Endothelial cell of umbilical vein (primary cell): ENCODE results near the gene CLIP2. TPM values are rescaled to one million over a fixed set of nuclear protein-coding genes. Genes with fewer than 3 reads are reported as not detected.

ENCODE experiments used
- BruUV-seq: library from RNA; stranded (reverse); fragments of 400-500 nt; replicated peaks from 2 replicates; lab custom pipeline; 2021; lab: Mats Ljungman, UMichigan
- CTCF ChIA-PET: fragments of 300-600, 350-600 bp; sonication (Branson Sonifier 250); formaldehyde crosslinking; loops from one replicate; lab custom pipeline; 2021; ENCODE audit warnings: antibody characterized with exemption, inconsistent platforms; lab: Charles Lee
- POLR2A ChIA-PET: fragments of 300-600, 350-600 bp; sonication (Branson Sonifier 250); formaldehyde crosslinking; loops from one replicate; lab custom pipeline; 2021; ENCODE audit warnings: antibody characterized with exemption, inconsistent platforms; lab: Charles Lee
- DNase-seq: peaks from one replicate; pipeline ENCODE4 v3.0.0-alpha.2; 2011; ENCODE audit warnings: low read depth, low spot score
- FAIRE-seq: peaks from 2 replicates; lab custom pipeline; 2011; peaks lifted over from hg19 to GRCh38; lab: Jason Lieb, UNC
- H2AFZ ChIP-seq: 2 replicates; pipeline ENCODE4 v1.6.0; 2012; ENCODE audit warnings: low read depth, low read length, control low read depth, inconsistent platforms
- H3K27ac ChIP-seq: 2 replicates; pipeline ENCODE4 v1.5.1; 2011; ENCODE audit warnings: low read depth, mild to moderate bottlenecking, control low read depth, low read length, moderate library complexity; ENCODE audit not compliant: insufficient read depth
- H3K27me3 ChIP-seq, 2 experiments: 2 replicates each; pipeline versions ENCODE4 v1.6.0 to v1.6.1; 2011; ENCODE audit warnings: low read length in 2 of 2, mixed read lengths in 1 of 2; ENCODE audit not compliant: control insufficient read depth in 2 of 2, insufficient read depth in 2 of 2
- H3K36me3 ChIP-seq, 2 experiments: 2 replicates in 1 of 2; 3 replicates in 1 of 2; pipeline ENCODE4 v1.5.1; 2011; ENCODE audit warnings: low read length in 2 of 2, mild to moderate bottlenecking in 1 of 2, moderate library complexity in 1 of 2; ENCODE audit not compliant: control insufficient read depth in 2 of 2, insufficient read depth in 2 of 2; ENCODE audit errors: extremely low read depth in 1 of 2
- H3K4me1 ChIP-seq: 3 replicates; pipeline ENCODE4 v1.5.1; 2011; ENCODE audit warnings: mild to moderate bottlenecking, low read length; ENCODE audit not compliant: control insufficient read depth, insufficient read depth; ENCODE audit errors: extremely low read depth
- H3K4me2 ChIP-seq: 2 replicates; pipeline ENCODE4 v1.6.1; 2011; ENCODE audit warnings: low read length, control low read depth, mixed read lengths; ENCODE audit not compliant: insufficient read depth
- H3K4me3 ChIP-seq, 3 experiments: fragments of 200-600 bp in 1 of 3; sonication (generic), shearing (Covaris generic) in 1 of 3; replicated peaks in 1 of 3; 2 replicates each; pipeline ENCODE4 v1.5.1; 2011 to 2016; ENCODE audit warnings: control low read depth in 3 of 3, low read length in 3 of 3, mild to moderate bottlenecking in 2 of 3, inconsistent platforms in 1 of 3, low read depth in 1 of 3, moderate library complexity in 1 of 3; ENCODE audit not compliant: insufficient read depth in 1 of 3
- H3K79me2 ChIP-seq: 2 replicates; pipeline ENCODE4 v1.6.0; 2012; ENCODE audit warnings: low read length, inconsistent platforms; ENCODE audit not compliant: control insufficient read depth, insufficient read depth
- H3K9ac ChIP-seq: replicated peaks from 2 replicates; pipeline ENCODE3; 2011; ENCODE audit warnings: low read length, control low read depth; ENCODE audit not compliant: insufficient read depth; ENCODE audit errors: extremely low read depth
- H3K9me1 ChIP-seq: replicated peaks from 3 replicates; pipeline ENCODE4 v1.6.0; 2011; ENCODE audit warnings: mild to moderate bottlenecking, low read length; ENCODE audit not compliant: control insufficient read depth, insufficient read depth; ENCODE audit errors: extremely low read depth
- H3K9me3 ChIP-seq: replicated peaks from 2 replicates; pipeline ENCODE4 v1.5.1; 2012; ENCODE audit warnings: low read length, inconsistent platforms; ENCODE audit not compliant: control insufficient read depth, insufficient read depth
- H4K20me1 ChIP-seq: replicated peaks from 2 replicates; pipeline ENCODE3; 2011; ENCODE audit warnings: mild to moderate bottlenecking, low read length; ENCODE audit not compliant: control insufficient read depth, insufficient read depth; ENCODE audit errors: extremely low read depth
- EZH2 ChIP-seq: IDR thresholded peaks from 2 replicates; pipeline ENCODE4 v1.6.1; 2012; ENCODE audit warnings: borderline replicate concordance, low read depth, mild to moderate bottlenecking, moderate library complexity, low read length, inconsistent platforms; ENCODE audit not compliant: severe bottlenecking
- MYC ChIP-seq: IDR thresholded peaks from one replicate; pipeline ENCODE4 v1.6.1; 2011; ENCODE audit warnings: mild to moderate bottlenecking, low read depth, low read length
- POLR2AphosphoS5 ChIP-seq: IDR thresholded peaks from 2 replicates; pipeline ENCODE4 v1.6.1; 2012; ENCODE audit warnings: low read depth, mild to moderate bottlenecking, control low read depth, low read length, moderate library complexity; ENCODE audit not compliant: insufficient read depth
- dilution Hi-C: fragments of 300-500 bp; cut with MboI; formaldehyde crosslinking; loops from one replicate; pipeline ENCODE4 v1.15.0; 2019; ENCODE audit warnings: low sequenced_read_pairs; ENCODE audit not compliant: extremely low pct_ligation_motif_present
- intact Hi-C: fragments of 100-400 bp; cut with micrococcal nuclease; formaldehyde crosslinking; loops from one replicate; pipeline ENCODE4 v1.10.0; 2022
- polyA plus RNA-seq, 4 experiments: library from polyadenylated mRNA; depleted of rRNA in 3 of 4; stranded (reverse) in 3 of 4; unstranded in 1 of 4; fragments of >200 nt; gene quantifications; 2 replicates each; pipeline versions ENCODE4 v1.2.1 to v1.2.3, GENCODE V29; 2011 to 2012; ENCODE audit warnings: missing spikeins in 1 of 4
- total RNA-seq: library from RNA; stranded (reverse); gene quantifications from 2 replicates; pipeline ENCODE4 v1.2.3, GENCODE V29; 2021
- TF ChIP-seq, protein P1 (sequence below), 2 donors: IDR thresholded peaks; 1 replicate in 1 of 2; 2 replicates in 1 of 2; pipeline ENCODE4 v1.5.1; 2011; ENCODE audit warnings: low read length in 2 of 2, mild to moderate bottlenecking in 2 of 2, moderate library complexity in 2 of 2, control low read depth in 1 of 2, inconsistent platforms in 1 of 2, low read depth in 1 of 2; ENCODE audit not compliant: insufficient read depth in 1 of 2; ENCODE audit errors: extremely low read depth in 1 of 2

The CLIP2 gene
- total and polyA plus RNA-seq, 2 donors (not counting 3 experiments of a cell fraction or from before 2014, with no cell fraction given): 8.3 to 37.1 TPM

DNA sequence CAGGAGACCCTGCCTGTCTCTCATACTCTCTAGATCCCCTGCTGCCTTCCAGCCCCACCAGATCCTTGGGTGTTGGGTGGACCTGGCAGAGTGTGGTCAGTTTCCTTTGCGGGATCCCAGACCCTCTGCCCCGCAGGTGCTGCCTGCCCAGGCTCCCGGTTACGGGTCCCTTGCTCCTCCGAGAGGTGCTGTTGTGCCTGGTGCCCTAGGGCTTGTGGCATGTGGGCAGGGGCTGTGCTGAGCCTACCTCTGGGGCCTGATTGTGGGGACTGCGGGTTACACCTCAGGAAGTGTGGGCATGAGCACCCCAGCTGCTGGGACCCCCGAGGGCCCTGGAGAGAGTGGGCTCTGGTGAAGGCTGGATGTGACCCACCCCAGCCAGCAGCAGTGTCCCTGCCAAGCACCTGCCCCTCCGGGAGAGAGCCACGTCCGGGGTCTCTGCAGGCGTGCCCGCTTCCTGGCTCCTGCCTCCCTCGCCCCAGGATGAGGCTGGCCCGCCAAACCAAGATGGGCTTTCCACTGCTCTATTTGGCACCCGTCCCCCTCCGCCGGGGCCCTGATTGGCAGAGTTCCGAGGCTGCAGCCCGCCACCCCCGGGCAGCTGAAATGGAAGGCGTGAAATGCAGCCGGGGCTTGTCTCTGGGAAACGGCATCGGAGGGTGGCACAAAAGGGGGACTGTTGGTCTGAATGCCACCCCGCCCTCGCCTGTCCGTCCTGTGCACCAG lies 17.0 kb downstream of the CLIP2 start:
- no peaks in the 10 kb centered on the region for H3K36me3 ChIP-seq
- no peak overlapping the region for H3K27ac ChIP-seq
- H3K27me3 ChIP-seq: no peaks in the 10 kb centered on the region
- CTCF ChIA-PET: interaction anchor here (0.9 to 1.6 kb wide), 2 partner anchors 100 to 111 kb away, joined by 3 to 6 read pairs; no protein-coding TSS in a partner anchor
- H3K79me2 ChIP-seq: peaks cover 9% of the 10 kb centered on the region
- dilution Hi-C loops: no loop called here
- H3K9me3 ChIP-seq: no peaks in the 10 kb centered on the region
- peaks cover 12% of the 10 kb centered on the region for H3K4me1 ChIP-seq
- no peak overlapping the region for H3K4me2 ChIP-seq
- FAIRE-seq (no peak), DNase-seq (no peak)
- H2AFZ ChIP-seq: no peak overlapping the region
- no peaks in the 10 kb centered on the region for H3K9me1 ChIP-seq
- H3K4me3 ChIP-seq: no peak overlapping the region
- BruUV-seq: no TSS peak
- intact Hi-C loops: loop anchor here (5.0 kb wide), 1 partner anchor 54 kb away; the partner anchor contains the start of gene RFC2
- no peaks in the 10 kb centered on the region for H4K20me1 ChIP-seq
- POLR2A ChIA-PET: no interaction called here
- no peak for TF ChIP-seq EZH2
- TF ChIP-seq MYC: no peak
- TF ChIP-seq, protein P1, sequence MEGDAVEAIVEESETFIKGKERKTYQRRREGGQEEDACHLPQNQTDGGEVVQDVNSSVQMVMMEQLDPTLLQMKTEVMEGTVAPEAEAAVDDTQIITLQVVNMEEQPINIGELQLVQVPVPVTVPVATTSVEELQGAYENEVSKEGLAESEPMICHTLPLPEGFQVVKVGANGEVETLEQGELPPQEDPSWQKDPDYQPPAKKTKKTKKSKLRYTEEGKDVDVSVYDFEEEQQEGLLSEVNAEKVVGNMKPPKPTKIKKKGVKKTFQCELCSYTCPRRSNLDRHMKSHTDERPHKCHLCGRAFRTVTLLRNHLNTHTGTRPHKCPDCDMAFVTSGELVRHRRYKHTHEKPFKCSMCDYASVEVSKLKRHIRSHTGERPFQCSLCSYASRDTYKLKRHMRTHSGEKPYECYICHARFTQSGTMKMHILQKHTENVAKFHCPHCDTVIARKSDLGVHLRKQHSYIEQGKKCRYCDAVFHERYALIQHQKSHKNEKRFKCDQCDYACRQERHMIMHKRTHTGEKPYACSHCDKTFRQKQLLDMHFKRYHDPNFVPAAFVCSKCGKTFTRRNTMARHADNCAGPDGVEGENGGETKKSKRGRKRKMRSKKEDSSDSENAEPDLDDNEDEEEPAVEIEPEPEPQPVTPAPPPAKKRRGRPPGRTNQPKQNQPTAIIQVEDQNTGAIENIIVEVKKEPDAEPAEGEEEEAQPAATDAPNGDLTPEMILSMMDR (IDR thresholded peaks at IDR 0.05; ENCODE audit: extremely low read depth in 1 of 2, insufficient read depth in 1 of 2, low read depth in 1 of 2, low read length in 2 of 2): no peak
- TF ChIP-seq POLR2AphosphoS5: no peak
- no peak overlapping the region for H3K9ac ChIP-seq
